RKO (cell line): Measurements from ENCODE around the gene PPFIBP1.

Source experiments
- DNase-seq: peaks from one replicate; pipeline ENCODE4 v3.0.0-alpha.2; 2016; ENCODE audit warnings: low spot score

Gene PPFIBP1

DNA sequence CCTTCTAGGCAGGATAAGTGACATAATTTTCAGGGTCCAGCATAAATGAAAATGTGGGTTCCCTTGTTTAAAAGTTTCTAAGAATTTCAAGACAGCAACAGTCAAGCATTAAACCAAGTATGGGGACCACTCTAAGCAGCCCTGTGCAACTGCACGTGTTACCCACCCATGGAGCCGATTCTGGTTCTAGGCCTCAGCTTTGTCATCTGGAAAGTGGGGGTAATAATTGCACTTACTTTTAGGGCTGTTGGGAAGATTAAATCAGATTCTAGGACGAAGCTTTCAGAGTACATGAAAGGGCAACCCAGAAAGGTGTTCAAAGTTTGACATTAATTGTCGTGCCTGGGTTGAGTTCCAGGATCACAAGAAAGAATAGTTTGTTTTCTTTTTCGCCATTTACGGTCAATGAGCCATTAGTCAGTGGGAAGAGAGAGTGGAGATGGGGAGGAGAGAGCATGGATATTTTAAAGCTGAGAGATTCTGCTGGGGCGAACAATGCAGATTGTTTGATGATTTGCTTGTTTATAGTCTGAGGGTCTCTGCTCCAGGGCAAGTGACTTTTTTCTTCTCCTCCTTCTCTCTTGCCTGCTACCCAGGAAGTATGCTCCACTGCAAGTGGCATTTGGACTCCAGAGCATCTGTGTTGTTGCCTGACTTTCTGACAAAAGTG, 10.7 kb upstream of the PPFIBP1 start:
- no peak for DNase-seq

DNA sequence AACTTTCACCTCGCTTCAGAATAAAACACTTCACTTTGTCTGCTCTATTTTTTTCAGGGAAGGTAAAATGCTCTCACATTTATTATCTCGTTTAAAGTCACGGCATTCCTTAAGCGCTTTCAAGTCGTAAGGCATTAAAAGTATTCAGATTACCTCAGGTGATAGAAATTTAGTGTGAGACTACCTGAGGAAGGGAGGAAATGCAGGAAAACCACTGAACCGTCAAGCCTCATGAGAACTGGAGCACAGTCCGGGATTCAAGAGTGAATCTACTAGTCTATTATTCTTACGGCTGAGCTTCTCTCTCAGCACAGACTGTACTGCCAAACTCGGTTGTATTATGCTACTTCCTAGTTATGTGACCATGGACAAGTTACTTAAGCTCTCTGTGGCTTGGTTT, 8.3 kb upstream of the PPFIBP1 start:
- DNase-seq: no peak

DNA sequence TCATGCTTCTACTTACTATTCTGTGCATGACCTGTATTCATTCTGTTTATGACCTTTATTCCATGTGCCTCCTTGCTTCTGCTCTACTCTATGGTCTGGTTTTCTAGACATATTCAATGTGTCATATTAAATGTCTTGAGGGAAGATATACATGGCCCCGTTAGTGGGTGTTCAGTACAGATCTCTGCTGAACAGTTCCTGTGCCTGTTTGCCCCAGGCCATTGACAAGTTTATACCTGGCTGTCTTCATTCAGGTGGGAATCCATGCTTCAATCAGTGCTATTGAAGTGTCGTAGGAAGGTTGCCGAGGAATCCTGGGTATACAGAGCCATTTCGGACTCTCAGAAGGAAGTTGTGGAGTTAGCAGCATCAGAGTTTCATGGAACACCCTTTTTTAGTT, 7.4 kb upstream of the PPFIBP1 start:
- no peak for DNase-seq

DNA sequence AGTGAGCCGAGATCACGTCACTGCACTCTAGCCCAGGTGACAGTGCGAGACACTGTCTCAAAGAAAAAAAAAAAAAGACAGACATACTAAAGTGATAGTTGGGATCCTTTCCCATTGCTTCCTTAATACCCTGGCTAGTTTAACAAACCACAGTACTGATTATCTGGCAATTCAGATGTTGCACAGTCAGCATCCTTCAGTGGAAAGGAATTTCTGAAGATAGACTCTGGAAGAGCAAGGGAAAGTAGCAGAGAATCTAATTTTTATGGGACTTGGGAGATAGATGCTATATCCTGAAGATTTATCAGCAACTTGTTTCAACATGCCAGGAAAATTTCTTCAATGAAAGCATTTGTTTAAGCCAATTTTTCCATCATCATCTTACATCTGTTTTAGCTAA, 6.5 kb upstream of the PPFIBP1 start:
- no peak for DNase-seq

DNA sequence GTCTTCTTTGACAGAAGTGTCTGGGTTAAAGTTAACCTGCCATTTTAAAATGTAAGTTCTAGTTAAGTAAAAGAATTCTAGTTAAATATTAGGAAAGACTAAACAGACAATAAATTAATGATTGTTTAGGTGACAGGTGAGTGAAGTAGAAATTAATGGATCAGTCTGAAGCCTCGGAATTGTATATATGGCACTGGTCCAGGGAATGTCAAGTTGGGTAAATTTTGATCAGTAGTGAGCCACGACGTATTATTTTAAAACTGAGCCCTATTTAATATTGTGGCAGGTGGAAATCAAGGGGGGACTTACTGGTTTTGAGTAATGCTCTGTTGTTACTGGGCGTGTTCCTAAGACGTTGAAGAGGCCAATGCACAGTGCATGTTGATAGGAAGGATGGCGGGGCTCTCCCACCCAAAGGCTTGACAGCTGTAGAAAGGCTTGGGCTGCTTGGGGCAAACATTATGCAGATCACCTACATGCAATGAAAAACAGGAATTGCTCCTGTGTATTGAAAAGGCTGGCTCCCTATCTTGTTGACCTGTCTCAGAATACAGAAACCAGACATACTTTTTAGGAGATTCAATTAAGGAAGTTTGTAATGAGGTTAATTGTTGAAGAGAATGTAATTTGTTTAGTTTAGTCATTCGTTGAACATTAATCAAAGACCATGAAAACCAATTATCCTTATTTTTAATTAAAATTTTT, 5.9 kb upstream of the PPFIBP1 start:
- no peak for DNase-seq

DNA sequence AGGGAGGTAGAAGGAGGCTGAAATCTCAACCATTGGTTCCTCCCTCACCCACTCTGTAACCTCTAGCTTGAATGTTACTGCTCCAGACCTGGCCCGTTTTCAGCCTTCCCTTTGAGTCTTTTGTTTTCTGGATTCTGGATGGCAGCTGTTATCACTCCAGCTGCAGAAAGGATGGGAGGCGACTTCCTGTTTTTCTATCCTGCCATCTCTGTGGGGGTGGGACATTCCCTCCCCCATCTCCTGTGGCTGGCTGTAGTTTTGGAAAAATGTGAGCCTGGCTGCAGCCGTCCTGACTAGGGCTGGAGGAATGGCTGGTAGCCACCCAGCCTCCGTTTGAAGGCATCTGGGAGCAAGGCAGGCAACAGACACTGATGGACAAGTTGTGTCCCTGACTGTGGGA, 2.9 kb upstream of the PPFIBP1 start:
- DNase-seq: no peak

DNA sequence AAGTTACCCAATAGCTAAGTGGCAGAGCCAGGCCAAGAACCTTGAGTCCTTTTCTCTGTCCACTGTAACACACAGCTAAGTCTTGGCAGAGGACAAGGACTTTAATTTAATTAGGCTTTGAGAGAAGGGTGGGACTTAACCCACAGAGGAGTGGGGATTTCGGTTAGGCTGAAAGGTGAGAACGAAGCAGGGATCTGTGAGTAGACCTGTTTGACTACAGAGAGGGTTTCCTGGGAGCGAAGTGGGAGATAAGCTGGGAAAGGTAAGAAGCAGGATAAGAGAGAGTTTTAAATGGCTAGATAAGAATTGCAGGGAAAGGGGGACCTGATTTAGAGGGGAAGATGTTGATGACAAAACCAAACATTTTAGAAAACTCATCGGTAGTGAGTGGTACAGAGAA, 2.0 kb upstream of the PPFIBP1 start:
- no peak for DNase-seq

DNA sequence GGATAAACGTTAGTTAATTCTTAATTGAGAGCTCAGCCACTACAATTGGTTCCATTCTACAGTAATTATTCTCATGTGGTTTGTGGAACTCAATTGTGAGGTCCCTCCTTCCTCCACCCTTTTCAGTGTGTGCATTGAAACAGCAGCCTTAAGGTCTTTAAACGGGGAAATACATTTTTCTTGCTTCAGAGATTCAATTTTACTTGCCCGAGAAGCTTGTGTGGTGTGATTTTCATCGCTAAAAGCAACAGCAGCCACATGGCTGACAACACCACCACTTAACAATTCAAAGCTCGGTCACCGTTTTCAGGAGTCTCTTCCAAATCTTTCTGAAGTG, 733 bp upstream of the PPFIBP1 start:
- DNase-seq: peak; percentile 28

DNA sequence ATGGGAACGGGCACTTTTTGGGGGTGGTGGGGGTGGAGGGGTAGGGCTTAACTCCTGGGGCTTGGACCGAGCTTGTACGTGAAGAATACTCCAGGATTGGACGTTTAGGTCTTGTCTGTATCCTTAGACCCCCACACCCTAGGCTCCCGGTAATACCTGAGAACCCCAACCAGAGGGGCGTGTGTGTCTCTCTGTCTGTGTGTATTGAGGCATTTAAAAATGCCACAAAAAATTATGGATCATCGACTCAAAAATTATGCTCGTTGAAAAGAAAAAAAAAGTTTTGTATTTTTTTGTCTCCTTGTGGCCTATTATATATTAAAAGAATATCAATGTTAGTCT, 459 bp downstream of the PPFIBP1 start:
- DNase-seq: no peak

DNA sequence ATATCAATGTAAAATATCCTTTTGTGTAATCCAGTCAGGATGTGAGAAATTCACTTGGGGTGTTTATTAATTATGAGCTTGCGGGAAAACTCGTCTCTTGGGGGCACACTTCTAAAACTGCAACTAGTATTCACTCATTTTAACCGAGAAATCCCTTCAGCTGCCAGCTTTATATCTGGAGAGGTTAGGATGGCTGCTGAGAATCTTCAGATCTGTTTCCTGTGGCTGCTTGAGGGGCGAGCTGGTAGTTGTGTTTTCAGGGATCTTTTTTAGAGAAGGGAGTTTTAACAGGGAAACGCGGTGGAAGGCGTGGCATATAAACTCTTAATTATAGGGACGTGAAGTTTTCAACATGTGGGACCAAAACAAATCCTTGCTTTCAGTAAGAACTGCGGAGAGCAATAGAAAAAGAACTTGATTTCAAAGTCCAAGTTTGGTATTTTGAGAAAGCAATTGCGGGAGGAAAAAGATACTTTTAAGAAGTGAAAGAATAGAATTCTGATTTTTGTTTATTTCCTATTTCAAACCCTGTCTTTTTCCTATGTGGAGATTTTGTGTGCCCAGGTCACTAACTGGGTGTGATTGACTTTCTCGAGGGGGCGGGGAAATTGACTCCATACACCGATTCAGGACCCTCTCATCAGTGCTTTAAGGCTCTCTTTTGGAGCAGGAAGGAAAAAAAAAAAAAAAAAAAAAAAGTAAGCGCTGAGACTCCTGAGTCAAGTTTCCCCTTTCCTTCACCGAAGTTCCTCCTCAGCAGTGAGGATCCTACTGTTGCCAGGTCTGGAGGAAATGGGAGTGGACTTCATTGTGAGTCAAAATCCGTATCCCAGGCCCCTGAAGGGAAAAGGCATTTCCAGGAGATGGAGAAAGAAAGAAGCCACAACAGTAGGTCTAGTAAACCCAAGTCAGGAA, 1.1 kb downstream of the PPFIBP1 start:
- DNase-seq: peak; percentile 86

DNA sequence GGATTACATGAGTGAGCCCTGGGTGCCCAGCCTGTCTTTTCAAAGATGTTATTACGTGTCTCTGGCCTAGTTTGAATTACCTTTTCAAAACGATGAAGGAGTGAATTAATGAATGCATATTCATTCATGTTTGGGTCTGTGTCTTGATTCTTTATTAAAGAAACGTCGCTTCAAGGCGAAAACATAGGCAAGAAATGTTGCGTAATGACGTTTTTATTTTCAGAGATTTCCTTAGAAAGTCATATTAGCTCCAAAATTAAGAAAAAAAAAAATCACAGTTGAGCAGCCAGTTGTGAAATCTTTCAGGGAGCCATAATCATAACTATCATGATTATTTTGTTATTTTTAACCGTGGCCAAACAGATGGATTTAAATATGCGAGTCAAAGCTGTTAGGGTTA, 3.5 kb downstream of the PPFIBP1 start:
- no peak for DNase-seq

DNA sequence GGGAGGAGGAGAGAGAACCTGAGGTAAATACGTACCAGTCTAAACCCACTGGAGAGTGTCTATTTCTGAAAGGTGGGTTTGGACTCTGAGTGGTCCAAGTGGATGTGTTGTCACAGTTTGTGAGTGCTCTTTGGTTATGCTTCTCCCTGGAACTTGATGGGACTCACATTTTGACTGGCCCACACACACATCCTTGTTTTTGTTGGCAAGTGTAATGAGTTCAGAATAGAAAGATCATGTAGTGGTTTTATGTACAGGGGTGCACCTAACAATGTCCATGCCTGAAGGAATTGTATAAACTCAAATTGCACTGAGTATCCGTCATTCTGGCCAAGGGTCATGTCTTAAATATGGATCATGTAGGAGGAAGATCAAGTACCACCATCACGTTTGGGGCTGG, 4.8 kb downstream of the PPFIBP1 start:
- DNase-seq: no peak

DNA sequence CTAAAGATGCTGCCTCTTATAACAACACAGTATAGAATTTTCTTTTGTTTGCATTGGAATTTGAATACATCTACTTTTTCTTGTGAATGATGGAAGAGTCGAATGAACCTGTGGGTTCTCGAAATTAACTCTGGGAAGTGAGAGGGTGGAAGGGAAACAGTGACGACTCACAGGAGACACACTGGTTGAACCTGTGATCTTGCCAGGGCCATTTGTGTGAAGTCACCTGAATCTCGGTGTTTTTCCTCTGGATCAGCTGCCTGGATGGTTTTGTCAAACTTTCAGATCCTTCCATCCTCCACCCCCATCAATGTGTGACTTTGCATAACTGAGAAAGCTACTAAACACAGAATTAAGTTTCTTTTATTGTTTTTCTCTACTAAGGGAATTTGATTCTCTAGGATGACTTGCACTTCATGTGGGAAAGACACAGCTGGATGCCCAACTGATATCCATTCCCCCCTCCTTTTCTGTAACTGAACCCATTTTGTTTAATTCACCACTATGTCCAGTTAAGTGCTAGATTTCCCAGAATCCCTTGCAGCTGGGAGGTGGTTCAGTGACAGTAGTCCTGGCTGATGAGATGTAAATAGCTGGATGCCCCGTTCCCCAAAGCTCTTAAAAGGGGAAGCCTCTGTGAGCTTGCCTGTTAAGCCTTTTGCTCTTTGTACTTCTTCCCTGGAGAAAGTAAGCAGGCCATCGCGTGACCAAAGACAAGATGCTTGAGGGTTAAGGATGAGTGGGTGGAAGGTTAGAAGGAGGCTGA, 6.3 kb downstream of the PPFIBP1 start:
- no peak for DNase-seq

DNA sequence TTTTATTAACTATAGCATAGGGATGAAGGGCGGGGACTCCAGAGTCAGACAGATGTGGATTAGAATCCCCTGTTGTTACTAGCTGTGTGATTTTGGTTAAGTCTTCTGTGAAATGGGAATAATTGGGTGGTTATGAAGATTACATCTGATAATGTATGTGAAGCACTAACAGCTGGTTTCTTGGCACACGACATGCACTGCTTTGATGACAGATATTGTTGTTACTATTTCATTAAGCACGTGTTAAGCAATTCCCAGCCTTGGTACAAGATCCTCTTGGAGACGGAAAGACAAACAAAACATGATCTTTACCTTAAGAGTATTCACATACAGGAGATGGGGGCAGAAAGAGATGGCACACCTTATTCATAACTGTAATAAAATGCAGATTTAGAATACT, 7.9 kb downstream of the PPFIBP1 start:
- DNase-seq: no peak

DNA sequence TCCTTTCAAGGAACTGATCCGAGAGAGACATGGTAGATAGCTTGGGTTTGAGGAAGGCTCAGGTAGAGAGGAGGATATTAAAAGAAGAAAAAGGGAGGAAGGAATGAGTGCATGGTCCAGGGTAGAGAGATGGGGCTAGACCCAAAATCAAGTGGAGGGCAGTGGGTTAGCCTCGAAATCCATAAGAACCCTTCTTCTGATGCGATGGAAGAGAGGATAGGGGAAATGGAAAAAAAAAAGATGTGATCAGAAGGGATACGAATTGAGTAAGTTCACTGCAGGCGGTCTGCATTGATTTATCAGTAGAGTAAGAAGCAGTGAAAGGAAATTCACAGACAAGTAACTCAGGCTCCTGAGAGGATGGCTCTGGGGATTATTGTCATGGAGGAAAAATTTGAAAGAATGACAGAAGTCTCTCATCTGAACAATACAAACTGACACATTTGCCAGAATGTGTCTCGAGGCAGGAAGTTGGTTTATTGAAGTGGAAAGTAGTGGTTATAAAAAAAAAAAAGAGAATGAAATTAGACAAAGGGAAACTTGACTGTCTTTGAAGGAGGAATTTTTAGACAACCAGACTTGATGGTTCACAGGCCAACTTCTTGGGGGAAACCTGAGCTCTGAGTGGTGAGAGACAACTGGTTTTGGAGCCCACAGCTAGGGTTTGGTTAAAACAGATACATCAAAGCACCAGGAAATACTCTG, 10.2 kb downstream of the PPFIBP1 start:
- DNase-seq: no peak

DNA sequence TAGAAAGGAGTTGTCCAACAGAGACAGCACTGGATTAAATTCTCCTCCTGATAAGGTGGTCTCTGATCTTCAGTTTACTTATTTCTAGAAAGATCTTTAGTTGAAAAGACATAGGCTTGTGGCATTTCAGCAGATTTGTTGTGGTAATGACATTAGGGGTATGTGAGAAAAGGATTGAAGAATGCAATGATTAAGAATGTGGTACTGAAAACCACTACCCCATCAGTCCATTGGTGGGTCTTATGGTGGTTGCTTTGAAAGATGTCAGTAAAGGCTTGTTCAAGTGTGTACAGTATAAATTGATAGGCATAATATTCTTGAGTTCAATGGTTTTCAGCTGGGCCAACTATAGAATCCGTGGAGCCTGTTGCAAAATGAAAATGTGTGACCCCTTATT, 10.8 kb downstream of the PPFIBP1 start:
- DNase-seq: no peak

DNA sequence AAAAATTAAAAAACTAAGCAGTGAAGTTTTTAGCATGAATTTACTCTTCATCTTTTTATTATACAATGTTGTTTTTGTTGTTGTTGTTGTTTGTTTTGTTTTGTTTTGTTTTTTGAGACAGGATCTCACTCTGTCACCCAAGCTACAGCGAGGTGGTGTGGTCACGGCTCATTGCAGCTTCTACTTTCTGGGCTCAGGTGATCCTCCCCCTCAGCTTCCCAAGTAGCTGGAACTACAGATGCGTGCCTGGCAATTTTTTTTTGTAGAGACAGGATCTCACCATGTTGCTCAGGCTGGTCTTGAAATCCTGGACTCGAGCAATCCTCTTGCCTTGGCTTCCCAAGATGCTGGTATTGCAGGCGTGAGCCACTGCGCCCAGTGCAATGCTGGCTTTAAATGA, 11.3 kb downstream of the PPFIBP1 start:
- DNase-seq: no peak

DNA sequence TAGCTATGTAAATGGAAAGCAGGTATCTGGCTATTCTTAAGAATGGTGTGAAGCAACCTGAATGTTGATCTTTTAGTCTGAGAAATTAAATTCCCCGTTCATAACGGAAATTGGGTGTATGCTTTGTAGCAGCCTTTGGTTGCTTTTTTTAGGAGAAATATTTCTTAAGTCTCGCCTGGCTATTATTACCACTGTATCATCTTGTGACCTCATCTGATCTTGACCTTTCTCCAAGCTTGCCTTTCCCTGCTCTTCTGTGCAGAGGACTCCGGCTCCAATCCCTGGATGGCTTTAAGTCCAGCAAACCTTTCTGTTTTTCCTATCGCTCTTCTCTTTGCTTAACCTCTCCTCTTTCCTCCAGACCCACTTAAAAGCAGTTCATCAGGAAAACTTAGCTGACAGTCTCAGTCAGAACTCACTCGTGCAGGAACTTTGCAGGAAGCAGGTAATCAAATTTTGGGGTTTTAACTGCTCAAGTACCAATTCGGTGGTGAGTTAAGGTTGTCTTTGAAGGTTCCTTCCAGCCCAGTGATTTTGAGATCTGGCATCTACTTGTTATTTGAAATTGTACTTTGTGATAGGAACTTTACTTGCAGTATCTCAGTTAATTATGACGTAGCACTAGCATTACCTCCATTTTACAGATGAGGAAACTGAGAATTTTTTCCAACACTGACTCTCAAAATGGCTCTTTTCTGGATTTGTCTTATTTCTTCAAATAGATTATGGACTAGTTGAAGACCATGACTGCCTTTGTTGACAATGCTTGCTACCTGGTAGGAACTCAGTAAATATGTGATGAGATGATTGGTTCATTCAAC, 14.1 kb downstream of the PPFIBP1 start:
- no peak for DNase-seq

DNA sequence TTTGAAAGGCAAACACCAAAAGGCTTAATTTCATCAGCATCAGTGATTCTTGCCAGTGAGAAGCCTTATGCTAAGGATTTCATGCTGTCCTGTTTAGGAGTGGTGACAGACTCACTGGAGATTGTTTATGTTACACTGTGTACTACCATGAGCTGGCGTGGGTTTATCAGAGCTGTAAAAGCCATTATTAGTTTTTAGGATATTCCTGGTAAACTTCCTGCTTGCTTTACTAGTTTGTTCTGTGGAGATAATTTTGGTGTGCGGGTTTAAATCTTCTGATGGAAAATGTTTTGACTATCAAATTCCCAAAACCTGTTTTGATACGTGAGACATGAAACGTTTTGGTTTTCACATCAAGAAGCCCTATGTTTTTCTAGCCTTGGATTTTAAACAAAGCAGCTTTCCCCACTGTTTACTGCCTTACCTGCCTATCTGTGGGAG, 15.2 kb downstream of the PPFIBP1 start:
- no peak for DNase-seq

DNA sequence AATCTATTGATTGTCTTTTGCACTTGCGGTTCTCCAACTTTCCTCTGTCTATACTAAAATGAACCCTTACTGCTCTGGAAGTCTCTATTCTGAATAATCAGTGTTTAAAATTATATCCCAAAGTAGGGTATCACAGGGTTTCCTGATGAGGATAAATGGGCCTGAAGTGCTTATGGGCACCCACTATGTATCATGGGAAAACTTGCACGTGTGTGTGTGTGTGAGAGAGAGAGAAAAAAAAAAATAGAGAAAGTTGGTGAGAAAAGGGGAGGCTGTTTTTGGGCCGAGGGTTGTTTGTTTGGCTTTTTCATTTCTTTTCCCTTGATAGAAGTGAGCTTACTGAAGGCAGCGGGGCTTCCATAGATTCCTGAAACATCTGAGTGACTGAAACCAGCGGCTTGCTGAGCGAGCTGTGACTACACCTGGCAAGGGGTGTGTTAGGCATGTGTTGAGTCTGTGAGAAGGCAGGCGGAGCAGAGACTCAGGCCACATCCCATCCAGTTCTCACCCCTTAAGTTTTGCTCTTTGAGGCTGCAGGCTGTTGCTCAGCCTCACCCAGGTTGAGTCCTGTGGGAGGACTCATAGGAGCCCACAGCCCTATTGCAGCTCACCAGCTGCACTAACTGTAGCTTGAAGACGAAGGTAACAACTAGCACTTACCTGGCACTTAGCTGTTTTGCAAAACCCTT, 17.2 kb downstream of the PPFIBP1 start:
- DNase-seq: no peak
